Measurements from ENCODE around the gene LYPD5.

The LYPD5 gene

GRCh38 chr19:43749898-43750297 is 52.3 kb downstream of the LYPD5 start:
- no peak for FAIRE-seq

DNA sequence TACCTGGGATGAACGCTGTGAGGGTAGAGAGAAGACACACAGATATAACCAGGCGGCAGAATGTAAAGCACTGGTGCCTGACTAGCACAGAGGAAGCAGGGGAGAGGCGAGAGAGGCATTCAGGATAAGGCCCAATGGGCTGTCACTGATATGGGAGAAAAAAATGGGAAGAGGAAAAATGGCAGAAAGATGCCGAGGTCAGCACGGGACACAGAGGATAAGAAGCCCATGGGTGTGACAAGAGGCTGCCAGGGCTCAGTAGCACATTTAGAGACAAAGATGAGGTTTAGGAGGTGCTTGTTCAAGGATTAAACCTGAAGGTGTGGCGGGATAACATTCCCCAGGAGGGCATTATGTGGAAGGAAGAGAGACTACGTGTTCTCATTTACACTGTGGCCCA is 53.1 kb downstream of the LYPD5 start:
- no peak for FAIRE-seq

DNA sequence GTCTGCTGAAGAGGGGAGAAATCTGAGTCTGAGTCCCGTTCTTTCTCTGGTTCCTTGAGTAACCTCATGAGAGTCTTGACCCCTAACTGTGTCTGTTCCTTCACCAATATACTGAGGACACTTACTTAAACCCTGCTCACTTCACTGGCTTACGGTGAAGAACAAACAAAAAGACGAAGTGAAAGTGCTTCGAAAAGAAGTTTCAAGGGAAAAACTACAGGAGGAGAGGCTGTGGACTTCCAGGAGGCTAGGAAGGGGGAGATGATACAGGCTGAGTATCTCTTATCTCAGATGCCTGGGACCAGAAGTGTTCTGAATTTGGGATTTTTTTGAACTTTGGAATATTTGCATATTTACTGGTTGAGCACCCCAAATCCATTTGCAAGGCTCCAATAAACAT is 53.6 kb downstream of the LYPD5 start:
- no peak for FAIRE-seq

GRCh38 chr19:43748205-43748594 is 54.0 kb downstream of the LYPD5 start:
- no peak for FAIRE-seq

DNA sequence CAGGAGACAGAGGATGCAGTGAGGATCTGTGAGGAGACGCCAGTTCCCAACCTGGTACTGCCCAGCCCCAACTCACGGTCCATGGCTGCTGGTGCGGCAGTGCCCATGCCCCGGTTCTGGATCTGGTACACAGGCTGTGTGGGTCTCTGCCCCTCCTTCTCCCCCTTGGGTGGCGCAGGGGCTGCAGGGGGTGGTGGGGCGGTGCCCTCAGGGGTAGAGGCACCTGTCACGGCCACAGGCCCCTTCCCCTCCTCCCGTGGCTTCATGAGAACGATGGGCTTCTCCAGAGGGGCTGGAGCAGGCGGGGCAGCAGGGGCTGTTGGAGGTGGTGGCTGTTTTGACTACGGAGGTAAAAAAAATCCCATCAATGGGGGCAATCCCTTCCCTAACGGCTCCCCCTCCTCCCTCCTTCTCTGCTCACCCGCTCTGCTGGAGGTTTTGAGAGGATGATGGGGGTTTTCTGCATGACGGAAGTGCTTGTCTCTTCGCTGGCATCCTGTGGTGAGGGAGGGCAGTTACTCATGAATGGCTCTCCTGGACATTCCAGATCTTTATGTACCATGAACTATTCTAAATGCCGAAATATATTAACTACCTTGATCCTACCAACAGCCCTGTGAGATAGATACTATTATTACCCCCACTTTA is 54.6 kb downstream of the LYPD5 start:
- no peak for FAIRE-seq

All from islet of Langerhans (tissue), 1 donor.